Smooth muscle cell (in vitro differentiated cells): Measurements from ENCODE around the gene ST3GAL5. TPM values are rescaled to one million over a fixed set of nuclear protein-coding genes. Genes with fewer than 3 reads are reported as not detected.

Experiments
- DNase-seq: peaks from one replicate; lab custom pipeline; 2025; ENCODE audit not compliant: unreplicated experiment; lab: John Stamatoyannopoulos, UW
- H2AFZ ChIP-seq: fragments of 200-600 bp; sonication (generic); 2 replicates; pipeline ENCODE4 v1.6.0; 2016; ENCODE audit warnings: antibody characterized with exemption, low read depth, mild to moderate bottlenecking
- H3F3A ChIP-seq: fragments of 200-600 bp; sonication (generic); 2 replicates; pipeline ENCODE4 v1.6.0; 2017; ENCODE audit warnings: antibody characterized with exemption, low read depth
- H3K27ac ChIP-seq: fragments of 200-600 bp; sonication (generic); 2 replicates; pipeline ENCODE4 v1.5.1; 2016; ENCODE audit warnings: low read depth, mild to moderate bottlenecking
- H3K27me3 ChIP-seq: fragments of 200-600 bp; sonication (generic); 2 replicates; pipeline ENCODE4 v1.6.1; 2016; ENCODE audit warnings: low read depth, mild to moderate bottlenecking
- H3K36me3 ChIP-seq: fragments of 200-600 bp; sonication (generic); 2 replicates; pipeline ENCODE4 v1.5.1; 2016; ENCODE audit warnings: low read depth
- H3K4me1 ChIP-seq: fragments of 200-600 bp; sonication (generic); 2 replicates; pipeline ENCODE4 v1.5.1; 2016; ENCODE audit warnings: low read depth
- H3K4me2 ChIP-seq: fragments of 200-600 bp; sonication (generic); 2 replicates; pipeline ENCODE4 v1.6.0; 2016; ENCODE audit warnings: mild to moderate bottlenecking
- H3K4me3 ChIP-seq: fragments of 200-600 bp; sonication (generic); 2 replicates; pipeline ENCODE4 v1.5.1; 2016; ENCODE audit warnings: mild to moderate bottlenecking
- H3K79me2 ChIP-seq: fragments of 200-600 bp; sonication (generic); 2 replicates; pipeline ENCODE4 v1.6.0; 2016; ENCODE audit warnings: low read depth, mild to moderate bottlenecking
- H3K9ac ChIP-seq: fragments of 200-600 bp; sonication (generic); 2 replicates; pipeline ENCODE4 v1.6.0; 2016; ENCODE audit warnings: low read depth
- H3K9me3 ChIP-seq: fragments of 200-600 bp; sonication (generic); replicated peaks from 2 replicates; pipeline ENCODE4 v1.5.1; 2016; ENCODE audit warnings: low read depth
- H4K20me1 ChIP-seq: fragments of 200-600 bp; sonication (generic); 2 replicates; pipeline ENCODE4 v1.6.0; 2016; ENCODE audit warnings: low read depth
- WGBS: methylation state at CpG from one replicate; pipeline ENCODE4 v1.1.7; 2016; ENCODE audit warnings: low lambda C conversion rate; 5-methylcytosine and 5-hydroxymethylcytosine counted together
- polyA plus RNA-seq: library from polyadenylated mRNA; unstranded; fragments of >200 nt; fragmentation: Nextera tagmentation; extraction: Ambion mirVana; gene quantifications from 2 replicates; pipeline ENCODE4 v1.2.1, GENCODE V29; 2016
- total RNA-seq: library from RNA; depleted of rRNA; stranded (reverse); fragments of >200 nt; gene quantifications from 2 replicates; pipeline ENCODE4 v1.2.3, GENCODE V29; 2014
- TF ChIP-seq, protein P1 (sequence below): fragments of 200-600 bp; sonication (generic); IDR thresholded peaks from 2 replicates; pipeline ENCODE4 v1.5.1; 2017; ENCODE audit warnings: borderline replicate concordance, mild to moderate bottlenecking, antibody characterized with exemption; ENCODE audit not compliant: insufficient read depth, poor library complexity, severe bottlenecking

ST3GAL5 gene
- total and polyA plus RNA-seq, 2 experiments from 2014 or later = 10.9 to 26.4 TPM

DNA sequence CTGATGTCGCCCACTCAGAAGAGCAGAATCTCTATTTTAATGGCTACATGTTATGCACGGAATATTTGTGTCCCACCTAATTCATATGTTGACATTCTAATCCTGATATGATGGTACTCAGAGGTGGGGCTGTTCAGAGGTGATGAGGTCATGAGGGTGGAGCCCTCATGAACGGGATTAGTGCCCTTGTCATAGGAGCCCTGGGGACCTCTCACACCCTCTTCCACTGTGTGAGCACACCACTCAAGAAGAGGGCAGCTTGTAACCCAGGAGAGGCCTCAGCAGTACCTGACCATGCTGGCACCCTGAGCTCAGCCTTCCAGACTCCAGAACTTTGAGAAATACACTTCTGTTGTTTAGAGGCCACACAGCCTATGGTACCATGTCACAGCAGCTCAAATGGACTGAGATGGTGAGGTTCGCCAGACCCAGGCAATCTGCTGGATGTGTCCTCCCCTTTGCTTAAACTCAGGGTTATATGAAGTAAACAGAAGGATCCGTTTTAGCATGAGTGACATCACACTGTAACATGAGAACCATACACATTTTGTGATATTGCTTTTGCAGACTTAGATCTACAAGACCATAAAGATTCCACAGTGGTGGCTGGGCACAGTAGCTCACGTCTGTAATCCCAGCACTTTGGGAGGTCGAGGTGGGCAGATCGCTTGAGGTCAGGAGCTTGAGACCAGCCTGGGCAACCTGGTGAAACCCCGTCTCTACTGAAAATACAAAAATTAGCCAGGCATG is 86.3 kb downstream of the ST3GAL5 start:
- no peak for DNase-seq
- H3K4me3 ChIP-seq = no peak overlapping the region
- H3K79me2 ChIP-seq = no peaks in the 10 kb centered on the region
- no peaks in the 10 kb centered on the region for H3K9me3 ChIP-seq
- H4K20me1 ChIP-seq = no peaks in the 10 kb centered on the region
- H3F3A ChIP-seq = no peaks in the 10 kb centered on the region
- H3K9ac ChIP-seq = no peak overlapping the region
- TF ChIP-seq, protein P1, sequence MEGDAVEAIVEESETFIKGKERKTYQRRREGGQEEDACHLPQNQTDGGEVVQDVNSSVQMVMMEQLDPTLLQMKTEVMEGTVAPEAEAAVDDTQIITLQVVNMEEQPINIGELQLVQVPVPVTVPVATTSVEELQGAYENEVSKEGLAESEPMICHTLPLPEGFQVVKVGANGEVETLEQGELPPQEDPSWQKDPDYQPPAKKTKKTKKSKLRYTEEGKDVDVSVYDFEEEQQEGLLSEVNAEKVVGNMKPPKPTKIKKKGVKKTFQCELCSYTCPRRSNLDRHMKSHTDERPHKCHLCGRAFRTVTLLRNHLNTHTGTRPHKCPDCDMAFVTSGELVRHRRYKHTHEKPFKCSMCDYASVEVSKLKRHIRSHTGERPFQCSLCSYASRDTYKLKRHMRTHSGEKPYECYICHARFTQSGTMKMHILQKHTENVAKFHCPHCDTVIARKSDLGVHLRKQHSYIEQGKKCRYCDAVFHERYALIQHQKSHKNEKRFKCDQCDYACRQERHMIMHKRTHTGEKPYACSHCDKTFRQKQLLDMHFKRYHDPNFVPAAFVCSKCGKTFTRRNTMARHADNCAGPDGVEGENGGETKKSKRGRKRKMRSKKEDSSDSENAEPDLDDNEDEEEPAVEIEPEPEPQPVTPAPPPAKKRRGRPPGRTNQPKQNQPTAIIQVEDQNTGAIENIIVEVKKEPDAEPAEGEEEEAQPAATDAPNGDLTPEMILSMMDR = no peak
- H3K36me3 ChIP-seq = no peaks in the 10 kb centered on the region
- H2AFZ ChIP-seq = no peak overlapping the region
- no peak overlapping the region for H3K27ac ChIP-seq
- no peaks in the 10 kb centered on the region for H3K4me1 ChIP-seq
- WGBS = 66% methylated on average over 9 of the region's 9 CpGs
- no peaks in the 10 kb centered on the region for H3K27me3 ChIP-seq
- H3K4me2 ChIP-seq = no peak overlapping the region

DNA sequence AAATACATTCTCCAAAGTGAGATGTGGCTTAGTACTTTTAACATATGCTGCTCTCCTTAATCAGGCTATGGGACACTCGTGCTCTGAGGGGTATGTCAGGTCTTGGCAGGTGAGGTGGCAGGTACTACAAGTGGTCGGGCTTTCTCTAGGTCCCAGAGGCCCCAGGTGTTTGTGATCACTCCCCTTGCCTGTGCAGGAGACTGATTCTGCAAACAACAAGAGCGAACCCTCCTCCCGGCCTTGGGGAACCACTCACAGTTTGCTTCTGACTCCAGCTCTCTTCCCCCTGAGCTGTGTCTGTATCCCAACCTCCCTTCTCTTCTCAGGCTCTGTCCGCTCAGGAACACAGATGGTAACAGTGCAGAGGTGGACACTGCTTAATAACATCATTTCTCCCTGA is 86.9 kb downstream of the ST3GAL5 start:
- Histone ChIP-seq H3K79me2 (no peaks in the 10 kb centered on the region), H3K36me3 (no peaks in the 10 kb centered on the region), H3K9me3 (no peaks in the 10 kb centered on the region), H3K4me3 (no peak overlapping the region), H3F3A (no peaks in the 10 kb centered on the region), H3K4me1 (peaks cover 2% of the 10 kb centered on the region), H3K9ac (no peak overlapping the region), H3K4me2 (no peak overlapping the region), H3K27me3 (no peaks in the 10 kb centered on the region), H2AFZ (no peak overlapping the region), H3K27ac (no peak overlapping the region), H4K20me1 (no peaks in the 10 kb centered on the region)
- 83% methylated on average over 5 of the region's 5 CpGs for WGBS
- TF ChIP-seq, protein P1 = no peak
- DNase-seq = no peak

DNA sequence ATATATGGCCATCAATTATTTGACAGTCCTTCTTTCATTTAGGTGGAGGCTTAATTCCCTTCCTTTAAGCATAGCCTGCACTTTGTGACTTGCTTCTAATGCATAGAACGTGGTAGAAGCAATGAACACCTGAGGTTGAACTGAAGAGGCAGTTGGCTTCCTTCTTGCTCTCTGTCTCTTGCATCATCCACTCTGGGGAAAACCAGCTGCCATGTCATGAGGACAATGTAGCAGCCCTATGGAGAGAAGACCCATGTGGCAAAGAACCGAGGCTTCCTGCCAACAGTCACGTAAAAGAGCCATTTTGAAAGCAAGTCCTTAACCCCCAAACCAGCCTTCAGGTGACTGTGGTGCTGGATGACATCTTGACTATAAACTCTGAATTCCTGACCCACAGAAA is 88.2 kb downstream of the ST3GAL5 start:
- no peak overlapping the region for H3K27ac ChIP-seq

More for the DNA sequence above, 88.2 kb downstream of the ST3GAL5 start:
- no peak overlapping the region for H3K9ac ChIP-seq
- WGBS = 91% methylated on average over 3 of the region's 3 CpGs
- no peaks in the 10 kb centered on the region for H3K36me3 ChIP-seq
- H3K27me3 ChIP-seq = no peaks in the 10 kb centered on the region
- TF ChIP-seq, protein P1 = no peak
- H3K4me3 ChIP-seq = no peak overlapping the region
- no peak overlapping the region for H3K4me2 ChIP-seq
- no peaks in the 10 kb centered on the region for H3K9me3 ChIP-seq
- no peaks in the 10 kb centered on the region for H3K79me2 ChIP-seq
- H3K4me1 ChIP-seq = peaks cover 12% of the 10 kb centered on the region
- no peaks in the 10 kb centered on the region for H3F3A ChIP-seq
- H2AFZ ChIP-seq = no peak overlapping the region
- DNase-seq = no peak
- no peaks in the 10 kb centered on the region for H4K20me1 ChIP-seq
